ENCODE data around the gene GLA. TPM values are rescaled to one million over a fixed set of nuclear protein-coding genes. Genes with fewer than 3 reads are reported as not detected.

The GLA gene
- total and polyA plus RNA-seq, 2 of the 4 experiments (the other 2 are of a cell fraction) = 27.9 to 38.7 TPM

GRCh38 chrX:101370888-101371504, 36.7 kb downstream of the GLA start:
- H3K27me3 ChIP-seq (ENCODE audit: control insufficient read depth, insufficient read depth, low read length) = peaks cover 3% of the 10 kb centered on the region
- intact Hi-C loops (cut with micrococcal nuclease) (no loop called here), in situ Hi-C loops (cut with MboI; ENCODE audit: low sequenced_read_pairs) (no loop called here), dilution Hi-C loops (cut with HindIII; ENCODE audit: low sequenced_read_pairs, unreplicated experiment) (no loop called here)
- ATAC-seq (ENCODE audit: low read depth) = no peak
- POLR2A ChIA-PET (ENCODE audit: unreplicated experiment) = no interaction called here
- H2BK5ac ChIP-seq (ENCODE audit: low read depth, low read length, poor library complexity, severe bottlenecking) = no peak overlapping the region
- WGBS, 2 experiments (ENCODE audit: extremely low coverage in 2 of 2, insufficient read length in 1 of 2) = 20% methylated on average over 2 of the region's 3 CpGs; no CpG with 5 or more reads in 1 of the 2 experiments
- H4K20me1 ChIP-seq (ENCODE audit: insufficient read depth, low read length) = no peaks in the 10 kb centered on the region
- CTCF ChIA-PET = no interaction called here
- no peak overlapping the region for H3K27ac ChIP-seq (ENCODE audit: insufficient read depth, low read length)
- no peak overlapping the region for H3K23ac ChIP-seq (ENCODE audit: low read depth, low read length)
- H3K9me1 ChIP-seq (ENCODE audit: insufficient read depth, low read length) = no peaks in the 10 kb centered on the region
- H3K4me2 ChIP-seq (ENCODE audit: low read depth, low read length) = no peak overlapping the region
- H4K5ac ChIP-seq (ENCODE audit: low read depth, low read length) = no peak overlapping the region
- H4K8ac ChIP-seq (ENCODE audit: low read depth in 2 of 2, low read length in 2 of 2) = no peak overlapping the region
- no peak overlapping the region for H3K14ac ChIP-seq (replicated peaks; ENCODE audit: low read depth, low read length)
- DNase-seq = no peak
- no peak overlapping the region for H2AFZ ChIP-seq (replicated peaks; ENCODE audit: low read length, poor library complexity)
- no peak overlapping the region for H3K9ac ChIP-seq (ENCODE audit: low read depth, low read length)
- no peaks in the 10 kb centered on the region for H3K79me1 ChIP-seq (ENCODE audit: low read depth in 1 of 2, low read length in 2 of 2)
- H2AK9ac ChIP-seq (replicated peaks; ENCODE audit: low read depth, low read length, poor library complexity) = no peak overlapping the region
- no peak overlapping the region for H2BK20ac ChIP-seq (ENCODE audit: low read depth, low read length)
- no peak overlapping the region for H3K4ac ChIP-seq (ENCODE audit: low read depth, low read length)
- no peak overlapping the region for H2AK5ac ChIP-seq (ENCODE audit: low read depth, low read length)
- H3K4me1 ChIP-seq (ENCODE audit: control insufficient read depth, insufficient read depth, low read length) = no peaks in the 10 kb centered on the region
- no peak overlapping the region for H3K18ac ChIP-seq (ENCODE audit: low read depth, low read length)
- no peaks in the 10 kb centered on the region for H3K36me3 ChIP-seq (ENCODE audit: control insufficient read depth, insufficient read depth, low read length)
- H2BK15ac ChIP-seq (ENCODE audit: low read depth, low read length) = no peak overlapping the region
- H3K9me3 ChIP-seq (ENCODE audit: control insufficient read depth, insufficient read depth, low read length) = no peaks in the 10 kb centered on the region
- TF ChIP-seq MAFK (IDR thresholded peaks at IDR 0.05; ENCODE audit: low read depth, low read length) = no peak
- no peak for TF ChIP-seq FOS (IDR thresholded peaks at IDR 0.05; ENCODE audit: low read depth, low read length)
- TF ChIP-seq RAD21 (IDR thresholded peaks at IDR 0.05; ENCODE audit: low read length) = no peak
- H3K56ac ChIP-seq (ENCODE audit: extremely low read depth, insufficient read depth, low read length) = no peak overlapping the region
- H3K4me3 ChIP-seq (ENCODE audit: insufficient read depth, low read depth, low read length) = no peak overlapping the region
- no peak overlapping the region for H4K91ac ChIP-seq (ENCODE audit: insufficient read depth, low read depth, low read length)
- H2BK120ac ChIP-seq (ENCODE audit: low read depth, low read length) = no peak overlapping the region
- BruUV-seq (replicated peaks) = no TSS peak
